ENCODE measurements around the gene HERC5.

Gene HERC5

GRCh38 chr4:88448889-88449288 is 8.0 kb upstream of the HERC5 start:
- DNase-seq, result no peak

- no peak for DNase-seq
These were observed 7.6 kb upstream of the HERC5 start for GRCh38 chr4:88449290-88449689.

- no peak for DNase-seq
These were observed 5.7 kb upstream of the HERC5 start for GRCh38 chr4:88451205-88451604.

GRCh38 chr4:88452912-88453311 is 4.0 kb upstream of the HERC5 start:
- DNase-seq, result no peak

GRCh38 chr4:88457307-88458103 is 586 bp downstream of the HERC5 start:
- DNase-seq, result peak; percentile 60

GRCh38 chr4:88458104-88458740 is 1.3 kb downstream of the HERC5 start:
- no peak for DNase-seq

- DNase-seq, result no peak
These were observed 8.8 kb downstream of the HERC5 start for GRCh38 chr4:88465653-88466192.

GRCh38 chr4:88467392-88467791 is 10.5 kb downstream of the HERC5 start:
- DNase-seq, result no peak

GRCh38 chr4:88477229-88477860 is 20.4 kb downstream of the HERC5 start:
- no peak for DNase-seq

- DNase-seq, result no peak
These were observed 21.3 kb downstream of the HERC5 start for GRCh38 chr4:88478247-88478646.

- no peak for DNase-seq
These were observed 24.6 kb downstream of the HERC5 start for GRCh38 chr4:88481537-88481936.

GRCh38 chr4:88489100-88489761 is 32.3 kb downstream of the HERC5 start:
- DNase-seq, result no peak

- DNase-seq, result no peak
These were observed 41.0 kb downstream of the HERC5 start for GRCh38 chr4:88497859-88498409.

- DNase-seq, result no peak
These were observed 46.4 kb downstream of the HERC5 start for GRCh38 chr4:88503344-88503743.

- DNase-seq, result no peak
These were observed 54.3 kb downstream of the HERC5 start for GRCh38 chr4:88511236-88511635.

- no peak for DNase-seq
These were observed 57.9 kb downstream of the HERC5 start for GRCh38 chr4:88514557-88515511.

- no peak for DNase-seq
These were observed 59.8 kb downstream of the HERC5 start for GRCh38 chr4:88516746-88517145.

- no peak for DNase-seq
These were observed 60.9 kb downstream of the HERC5 start for GRCh38 chr4:88517825-88518224.

- no peak for DNase-seq
These were observed 62.0 kb downstream of the HERC5 start for GRCh38 chr4:88518911-88519310.

GRCh38 chr4:88522702-88523324 is 65.9 kb downstream of the HERC5 start:
- DNase-seq, result peak; percentile 48

Measured in CD4-positive, alpha-beta T cell treated with Interleukin-17A for 4 hours (primary cell).